GM23338 (cell line): Measurements from ENCODE around the gene SIM1. TPM values are rescaled to one million over a fixed set of nuclear protein-coding genes. Genes with fewer than 3 reads are reported as not detected.
A peak's percentile ranks its signal among the peaks of the same experiment; 100 is the strongest.

Source experiments
- ATAC-seq: fragments of 200-7000 bp; cut with Tn5 transposase; 3 replicates; pipeline ENCODE4 v1.9.1; 2020
- DNase-seq: peaks from one replicate; pipeline ENCODE4 v3.0.0-alpha.2; 2015; ENCODE audit warnings: low spot score
- H2AFZ ChIP-seq: fragments of 200-600 bp; sonication (generic); 2 replicates; pipeline ENCODE4 v1.8.0; 2016; ENCODE audit warnings: antibody characterized with exemption, mild to moderate bottlenecking, moderate library complexity
- H3F3A ChIP-seq: fragments of 200-600 bp; sonication (generic); replicated peaks from 2 replicates; pipeline ENCODE4 v1.8.0; 2017; ENCODE audit warnings: antibody characterized with exemption, mixed run types, low read depth
- H3K27ac ChIP-seq: fragments of 200-600 bp; sonication (generic); 2 replicates; pipeline ENCODE4 v1.6.1; 2016; ENCODE audit warnings: low read depth
- H3K27me3 ChIP-seq: fragments of 200-600 bp; sonication (generic); 2 replicates; pipeline ENCODE4 v1.8.0; 2016; ENCODE audit warnings: mild to moderate bottlenecking, mixed run types, moderate library complexity; ENCODE audit not compliant: insufficient read depth
- H3K36me3 ChIP-seq: fragments of 200-600 bp; sonication (generic); 2 replicates; pipeline ENCODE4 v1.8.0; 2016; ENCODE audit warnings: mild to moderate bottlenecking; ENCODE audit not compliant: insufficient read depth
- H3K4me1 ChIP-seq: fragments of 200-600 bp; sonication (generic); 2 replicates; pipeline ENCODE4 v1.8.0; 2016; ENCODE audit warnings: mild to moderate bottlenecking, moderate library complexity; ENCODE audit not compliant: insufficient read depth
- H3K4me2 ChIP-seq: fragments of 200-600 bp; sonication (generic); 2 replicates; pipeline ENCODE4 v1.7.1; 2017; ENCODE audit warnings: mixed run types
- H3K4me3 ChIP-seq: fragments of 200-600 bp; sonication (generic); 2 replicates; pipeline ENCODE4 v1.6.1; 2016; ENCODE audit warnings: mixed run types
- H3K79me2 ChIP-seq: fragments of 200-600 bp; sonication (generic); replicated peaks from 2 replicates; pipeline ENCODE4 v1.8.0; 2017; ENCODE audit warnings: mild to moderate bottlenecking; ENCODE audit not compliant: insufficient read depth
- H3K9me2 ChIP-seq: fragments of 200-600 bp; sonication (generic); 2 replicates; pipeline ENCODE4 v1.8.0; 2017; ENCODE audit not compliant: insufficient read depth
- H4K20me1 ChIP-seq: fragments of 200-600 bp; sonication (generic); replicated peaks from 2 replicates; pipeline ENCODE4 v1.8.0; 2017; ENCODE audit warnings: mild to moderate bottlenecking; ENCODE audit not compliant: insufficient read depth
- H3K27ac Mint-ChIP-seq: 2 replicates; pipeline ENCODE4 v1.8.0; 2020; ENCODE audit warnings: inconsistent platforms, mild to moderate bottlenecking, moderate library complexity, mixed read lengths
- H3K27me3 Mint-ChIP-seq: 3 replicates; pipeline ENCODE4 v1.8.0; 2022; ENCODE audit warnings: low read depth, mild to moderate bottlenecking, moderate library complexity, mixed read lengths, inconsistent platforms; ENCODE audit not compliant: insufficient read depth, poor library complexity
- H3K36me3 Mint-ChIP-seq: 3 replicates; pipeline ENCODE4 v1.8.0; 2021; ENCODE audit warnings: low read depth, mild to moderate bottlenecking, inconsistent platforms, moderate library complexity, mixed read lengths
- H3K4me1 Mint-ChIP-seq: 3 replicates; pipeline ENCODE4 v1.8.0; 2020; ENCODE audit warnings: mild to moderate bottlenecking, inconsistent platforms, mixed read lengths
- H3K4me3 Mint-ChIP-seq: 3 replicates; pipeline ENCODE4 v1.8.0; 2021; ENCODE audit warnings: moderate library complexity, mild to moderate bottlenecking, inconsistent platforms, mixed read lengths
- H3K9me3 Mint-ChIP-seq: 3 replicates; pipeline ENCODE4 v1.8.0; 2020; ENCODE audit warnings: moderate library complexity, mild to moderate bottlenecking, inconsistent platforms, mixed read lengths
- EZH2 ChIP-seq: fragments of 200-600 bp; sonication (generic); IDR thresholded peaks from one replicate; pipeline ENCODE4 v1.8.0; 2017; ENCODE audit warnings: antibody characterized with exemption, mild to moderate bottlenecking, low read depth; ENCODE audit not compliant: unreplicated experiment
- NANOG ChIP-seq: IDR thresholded peaks from 2 replicates; pipeline ENCODE4 v1.6.1; 2016; ENCODE audit warnings: antibody characterized with exemption, borderline replicate concordance
- POLR2AphosphoS5 ChIP-seq: IDR thresholded peaks from 2 replicates; pipeline ENCODE4 v1.6.1; 2016; ENCODE audit warnings: antibody characterized with exemption, low read depth
- ZNF114 ChIP-seq: fragments of 250-450 bp; sonication (Bioruptor Pico); IDR thresholded peaks from 2 replicates; pipeline ENCODE4 v1.5.0; 2020; ENCODE audit warnings: mild to moderate bottlenecking, moderate library complexity
- ZNF331 ChIP-seq: fragments of 250-450 bp; sonication (Bioruptor Pico); IDR thresholded peaks from 2 replicates; pipeline ENCODE4 v1.5.0; 2020; ENCODE audit warnings: low read depth, mild to moderate bottlenecking, moderate library complexity
- ZNF462 ChIP-seq: fragments of 250-450 bp; sonication (Bioruptor Pico); IDR thresholded peaks from 2 replicates; pipeline ENCODE4 v1.5.0; 2020; ENCODE audit warnings: mild to moderate bottlenecking, moderate library complexity
- polyA plus RNA-seq: library from polyadenylated mRNA; unstranded; fragments of >200 nt; fragmentation: Nextera tagmentation; extraction: Ambion mirVana; gene quantifications from 2 replicates; pipeline ENCODE4 v1.2.1, GENCODE V29; 2016
- total RNA-seq: library from RNA; depleted of rRNA; stranded (reverse); fragments of >200 nt; shearing (Covaris generic); gene quantifications from 2 replicates; pipeline ENCODE4 v1.2.3, GENCODE V29; 2014
- TF ChIP-seq, protein P1 (sequence below), 2 experiments: fragments of 200-600 bp in 1 of 2; sonication (generic) in 1 of 2; conservative IDR thresholded peaks; 2 replicates each; pipeline versions ENCODE4 v1.5.1 to v1.6.1; 2016 to 2017; ENCODE audit warnings: antibody characterized with exemption in 2 of 2, low read depth in 2 of 2, mild to moderate bottlenecking in 2 of 2, moderate library complexity in 1 of 2

SIM1 gene
- total and polyA plus RNA-seq, 2 experiments from 2014 or later, result 0.42 to 0.49 TPM

GRCh38 chr6:100473182-100473581 lies 8.5 kb upstream of the SIM1 start:
- H2AFZ ChIP-seq, result no peak overlapping the region
- no peaks in the 10 kb centered on the region for H3K79me2 ChIP-seq
- no peak overlapping the region for H3K4me3 Mint-ChIP-seq
- H3K27me3 ChIP-seq, result peaks cover 55% of the 10 kb centered on the region
- H3K27ac ChIP-seq, result no peak overlapping the region
- 0 out of 2 replicates have a peak, but pooled peaks cover 18% of the 10 kb centered on the region for H4K20me1 ChIP-seq
- no peaks in the 10 kb centered on the region for H3K36me3 Mint-ChIP-seq
- H3F3A ChIP-seq, result 0 out of 2 replicates have a peak, but pooled peaks cover 7% of the 10 kb centered on the region
- H3K4me3 ChIP-seq, result no peak overlapping the region
- H3K4me1 ChIP-seq, result peaks cover 6% of the 10 kb centered on the region; the same call in 1 of the 2 replicates
- H3K9me3 Mint-ChIP-seq, result no peaks in the 10 kb centered on the region
- no peak for ATAC-seq
- H3K36me3 ChIP-seq, result no peaks in the 10 kb centered on the region
- peaks cover 37% of the 10 kb centered on the region for H3K27me3 Mint-ChIP-seq
- H3K4me1 Mint-ChIP-seq, result peaks cover 9% of the 10 kb centered on the region
- no peak overlapping the region for H3K27ac Mint-ChIP-seq
- no peak overlapping the region for H3K4me2 ChIP-seq
- DNase-seq, result no peak
- H3K9me2 ChIP-seq, result no peaks in the 10 kb centered on the region
- no peak for TF ChIP-seq POLR2AphosphoS5
- no peak for TF ChIP-seq ZNF462
- TF ChIP-seq ZNF114 (CRISPR knock-in tag), result no peak
- no peak for TF ChIP-seq ZNF331 (CRISPR knock-in tag)
- no peak for TF ChIP-seq NANOG

- Mint-ChIP-seq H3K9me3 (no peaks in the 10 kb centered on the region; the same call in 2 of the 3 replicates), H3K36me3 (no peaks in the 10 kb centered on the region; the same call in 2 of the 3 replicates), H3K27me3 (peaks cover 42% of the 10 kb centered on the region), H3K27ac (no peak overlapping the region), H3K4me3 (no peak overlapping the region), H3K4me1 (peaks cover 14% of the 10 kb centered on the region)
- no peak overlapping the region for H3K27ac ChIP-seq
- DNase-seq (peak; percentile 23), ATAC-seq (no peak)
- H2AFZ ChIP-seq, result no peak overlapping the region
- 0 out of 2 replicates have a peak, but pooled peaks cover 22% of the 10 kb centered on the region for H4K20me1 ChIP-seq
- H3K4me3 ChIP-seq, result no peak overlapping the region
- no peak overlapping the region for H3K4me2 ChIP-seq
- peaks cover 10% of the 10 kb centered on the region; the same call in 1 of the 2 replicates for H3K4me1 ChIP-seq
- no peaks in the 10 kb centered on the region for H3K36me3 ChIP-seq
- H3K9me2 ChIP-seq, result no peaks in the 10 kb centered on the region
- H3K27me3 ChIP-seq, result peaks cover 60% of the 10 kb centered on the region
- H3K79me2 ChIP-seq, result no peaks in the 10 kb centered on the region
- TF ChIP-seq EZH2, result no peak
- TF ChIP-seq, protein P1, sequence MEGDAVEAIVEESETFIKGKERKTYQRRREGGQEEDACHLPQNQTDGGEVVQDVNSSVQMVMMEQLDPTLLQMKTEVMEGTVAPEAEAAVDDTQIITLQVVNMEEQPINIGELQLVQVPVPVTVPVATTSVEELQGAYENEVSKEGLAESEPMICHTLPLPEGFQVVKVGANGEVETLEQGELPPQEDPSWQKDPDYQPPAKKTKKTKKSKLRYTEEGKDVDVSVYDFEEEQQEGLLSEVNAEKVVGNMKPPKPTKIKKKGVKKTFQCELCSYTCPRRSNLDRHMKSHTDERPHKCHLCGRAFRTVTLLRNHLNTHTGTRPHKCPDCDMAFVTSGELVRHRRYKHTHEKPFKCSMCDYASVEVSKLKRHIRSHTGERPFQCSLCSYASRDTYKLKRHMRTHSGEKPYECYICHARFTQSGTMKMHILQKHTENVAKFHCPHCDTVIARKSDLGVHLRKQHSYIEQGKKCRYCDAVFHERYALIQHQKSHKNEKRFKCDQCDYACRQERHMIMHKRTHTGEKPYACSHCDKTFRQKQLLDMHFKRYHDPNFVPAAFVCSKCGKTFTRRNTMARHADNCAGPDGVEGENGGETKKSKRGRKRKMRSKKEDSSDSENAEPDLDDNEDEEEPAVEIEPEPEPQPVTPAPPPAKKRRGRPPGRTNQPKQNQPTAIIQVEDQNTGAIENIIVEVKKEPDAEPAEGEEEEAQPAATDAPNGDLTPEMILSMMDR (conservative IDR thresholded peaks at IDR 0.05; ENCODE audit: low read depth in 2 of 2), result peak in 1 of 2 experiments; percentile 12; a peak in 1 of 4 replicates
- H3F3A ChIP-seq, result 0 out of 2 replicates have a peak, but pooled peaks cover 7% of the 10 kb centered on the region
Observed at GRCh38 chr6:100472674-100473073, 8.0 kb upstream of the SIM1 start.
